Measurements from ENCODE around the gene HHIP.
"Not testable (repeated sequence)": the region's sequence is repeated elsewhere in the genome, so short reads cannot be mapped to it uniquely, and the experiment has no call there.

The HHIP gene

DNA sequence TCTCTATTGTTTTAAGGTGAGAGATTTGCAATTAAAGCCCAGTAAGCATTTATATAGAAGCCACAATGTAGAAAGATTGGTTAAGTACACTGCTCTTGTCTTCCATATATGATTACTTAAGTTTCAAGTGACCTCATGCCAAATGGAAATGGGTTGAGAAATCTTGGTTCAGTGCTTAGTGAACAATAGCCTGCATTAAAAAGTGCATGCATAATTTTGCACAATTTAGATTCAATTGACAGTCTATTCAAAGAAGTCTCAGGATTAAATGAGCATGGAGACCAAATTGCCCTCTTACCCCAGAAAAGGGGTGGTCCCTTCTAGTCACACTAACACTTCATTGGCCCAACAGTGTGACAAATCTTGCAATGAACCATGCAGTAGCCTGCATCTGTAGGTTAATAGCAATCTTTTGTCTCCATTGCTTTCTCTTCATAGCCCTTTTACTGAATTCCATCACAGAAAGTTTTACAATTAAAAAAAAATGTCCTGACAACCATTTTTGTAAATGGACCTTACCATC, 93.6 kb downstream of the HHIP start:
- H3K36me3 Mint-ChIP-seq (ENCODE audit: low read depth), result no peaks in the 10 kb centered on the region
- H3K27ac Mint-ChIP-seq, result no peak overlapping the region
- no peaks in the 10 kb centered on the region for H3K4me1 Mint-ChIP-seq (ENCODE audit: low read depth)
- no peak overlapping the region for H3K4me3 Mint-ChIP-seq
- no peaks in the 10 kb centered on the region for H3K9me3 Mint-ChIP-seq
- no peak for DNase-seq
- no peaks in the 10 kb centered on the region for H3K27me3 Mint-ChIP-seq

GRCh38 chr4:144740316-144740715, 94.4 kb downstream of the HHIP start:
- H3K36me3 Mint-ChIP-seq (ENCODE audit: low read depth), result no peaks in the 10 kb centered on the region
- no peaks in the 10 kb centered on the region for H3K9me3 Mint-ChIP-seq
- no peak overlapping the region for H3K4me3 Mint-ChIP-seq
- H3K27ac Mint-ChIP-seq, result no peak overlapping the region
- DNase-seq, result no peak
- no peaks in the 10 kb centered on the region for H3K27me3 Mint-ChIP-seq
- H3K4me1 Mint-ChIP-seq (ENCODE audit: low read depth), result no peaks in the 10 kb centered on the region

- no peak for DNase-seq
Observed at GRCh38 chr4:144748814-144749555, 103.0 kb downstream of the HHIP start.

DNA sequence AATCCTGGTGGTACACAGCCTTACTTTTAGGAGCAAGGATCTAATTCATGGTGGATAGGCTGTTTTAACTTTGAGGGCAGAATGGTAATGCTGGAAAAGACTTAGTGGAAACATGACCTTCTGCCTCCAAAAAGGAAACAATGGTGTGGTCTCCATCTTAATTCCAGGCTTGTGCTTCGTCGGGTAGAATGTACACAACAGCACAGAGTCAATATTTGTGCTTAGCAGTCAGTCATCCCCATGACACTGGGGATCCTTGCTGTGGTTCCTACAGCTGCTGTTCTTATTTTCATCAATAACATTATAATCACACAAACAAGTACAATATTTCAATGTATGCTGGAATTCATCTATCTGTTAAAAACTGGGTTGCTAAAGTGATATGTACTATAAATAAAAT, 104.4 kb downstream of the HHIP start:
- Mint-ChIP-seq H3K9me3 (no peaks in the 10 kb centered on the region), H3K36me3 (ENCODE audit: low read depth) (no peaks in the 10 kb centered on the region), H3K4me1 (ENCODE audit: low read depth) (no peaks in the 10 kb centered on the region), H3K4me3 (no peak overlapping the region), H3K27ac (no peak overlapping the region), H3K27me3 (no peaks in the 10 kb centered on the region)
- DNase-seq, result no peak

More at GRCh38 chr4:144748814-144749555, 103.0 kb downstream of the HHIP start:
- no peaks in the 10 kb centered on the region for H3K4me1 Mint-ChIP-seq (ENCODE audit: low read depth)
- H3K27me3 Mint-ChIP-seq, result no peaks in the 10 kb centered on the region
- H3K9me3 Mint-ChIP-seq, result no peaks in the 10 kb centered on the region
- no peak overlapping the region for H3K27ac Mint-ChIP-seq
- H3K36me3 Mint-ChIP-seq (ENCODE audit: low read depth), result no peaks in the 10 kb centered on the region
- no peak overlapping the region for H3K4me3 Mint-ChIP-seq

- H3K4me1 Mint-ChIP-seq (ENCODE audit: low read depth), result no peaks in the 10 kb centered on the region
- DNase-seq, result no peak
- H3K27ac Mint-ChIP-seq, result no peak overlapping the region
- no peaks in the 10 kb centered on the region for H3K36me3 Mint-ChIP-seq (ENCODE audit: low read depth)
- H3K9me3 Mint-ChIP-seq, result no peaks in the 10 kb centered on the region
- no peaks in the 10 kb centered on the region for H3K27me3 Mint-ChIP-seq
- no peak overlapping the region for H3K4me3 Mint-ChIP-seq
Observed at GRCh38 chr4:144754562-144755410, 108.8 kb downstream of the HHIP start.

GRCh38 chr4:144757969-144758368, 112.0 kb downstream of the HHIP start:
- no peak overlapping the region for H3K27ac Mint-ChIP-seq
- H3K36me3 Mint-ChIP-seq (ENCODE audit: low read depth), result no peaks in the 10 kb centered on the region
- no peaks in the 10 kb centered on the region for H3K27me3 Mint-ChIP-seq
- no peak overlapping the region for H3K4me3 Mint-ChIP-seq
- no peaks in the 10 kb centered on the region for H3K4me1 Mint-ChIP-seq (ENCODE audit: low read depth)
- H3K9me3 Mint-ChIP-seq, result no peaks in the 10 kb centered on the region
- DNase-seq, result no peak

- not testable (repeated sequence) for DNase-seq; H3K4me1 Mint-ChIP-seq (ENCODE audit: low read depth); H3K4me3 Mint-ChIP-seq; H3K27me3 Mint-ChIP-seq; H3K36me3 Mint-ChIP-seq (ENCODE audit: low read depth); H3K9me3 Mint-ChIP-seq; H3K27ac Mint-ChIP-seq
Observed at GRCh38 chr4:144768809-144769208, 122.9 kb downstream of the HHIP start.

DNA sequence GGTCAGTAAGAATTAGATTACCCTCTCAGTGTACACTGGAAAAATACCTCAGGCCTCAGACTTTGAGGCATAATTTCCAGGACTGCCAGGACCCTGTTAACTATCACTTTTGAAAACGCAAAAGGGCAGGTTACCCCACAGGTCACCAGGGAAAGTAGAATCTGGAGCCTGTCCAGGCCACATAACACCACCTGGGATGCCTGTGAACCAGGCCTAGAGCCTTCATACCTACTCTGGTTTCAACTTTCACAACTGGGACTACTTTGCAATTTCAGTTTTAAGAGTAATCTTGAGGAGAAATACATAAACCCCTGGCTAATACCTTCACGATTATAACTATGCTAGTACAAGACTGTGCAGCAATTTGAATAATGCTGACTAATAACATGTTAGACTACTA, 132.4 kb downstream of the HHIP start:
- DNase-seq, result no peak
- no peaks in the 10 kb centered on the region for H3K27me3 Mint-ChIP-seq

GRCh38 chr4:144782345-144782744, 136.4 kb downstream of the HHIP start:
- no peak for DNase-seq
- H3K27me3 Mint-ChIP-seq, result no peaks in the 10 kb centered on the region
- no peak overlapping the region for H3K4me3 Mint-ChIP-seq
- no peaks in the 10 kb centered on the region for H3K36me3 Mint-ChIP-seq (ENCODE audit: low read depth)
- no peaks in the 10 kb centered on the region for H3K4me1 Mint-ChIP-seq (ENCODE audit: low read depth)
- no peaks in the 10 kb centered on the region for H3K9me3 Mint-ChIP-seq
- no peak overlapping the region for H3K27ac Mint-ChIP-seq

More for the DNA sequence above, 132.4 kb downstream of the HHIP start:
- no peaks in the 10 kb centered on the region for H3K4me1 Mint-ChIP-seq (ENCODE audit: low read depth)
- no peaks in the 10 kb centered on the region for H3K36me3 Mint-ChIP-seq (ENCODE audit: low read depth)
- H3K27ac Mint-ChIP-seq, result no peak overlapping the region
- H3K4me3 Mint-ChIP-seq, result no peak overlapping the region
- no peaks in the 10 kb centered on the region for H3K9me3 Mint-ChIP-seq

DNA sequence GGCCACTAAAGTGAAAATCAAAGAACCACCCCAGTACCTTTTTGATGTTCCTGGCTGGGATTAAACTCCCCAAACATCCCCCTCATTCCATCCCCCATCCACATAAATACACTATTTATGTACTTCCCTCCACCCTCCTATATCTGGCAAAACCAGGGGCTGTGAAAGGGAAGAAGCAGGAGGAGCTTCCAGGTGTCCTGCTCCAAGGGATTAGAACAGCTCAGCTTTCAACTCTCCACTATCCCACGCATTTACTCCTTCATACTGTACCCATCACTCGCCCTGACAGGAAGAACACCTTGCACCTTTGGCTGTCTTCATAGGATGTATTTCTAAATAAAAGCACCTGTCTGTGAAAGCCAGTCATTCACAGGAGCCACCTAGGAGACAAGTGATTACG, 140.0 kb downstream of the HHIP start:
- Mint-ChIP-seq H3K4me1 (ENCODE audit: low read depth) (no peaks in the 10 kb centered on the region), H3K9me3 (no peaks in the 10 kb centered on the region), H3K27me3 (no peaks in the 10 kb centered on the region), H3K27ac (no peak overlapping the region), H3K4me3 (no peak overlapping the region), H3K36me3 (ENCODE audit: low read depth) (no peaks in the 10 kb centered on the region)
- no peak for DNase-seq

GRCh38 chr4:144787365-144788258, 141.7 kb downstream of the HHIP start:
- no peak for DNase-seq
- H3K4me3 Mint-ChIP-seq, result no peak overlapping the region
- H3K27ac Mint-ChIP-seq, result no peak overlapping the region
- no peaks in the 10 kb centered on the region for H3K9me3 Mint-ChIP-seq
- no peaks in the 10 kb centered on the region for H3K4me1 Mint-ChIP-seq (ENCODE audit: low read depth)
- no peaks in the 10 kb centered on the region for H3K27me3 Mint-ChIP-seq
- no peaks in the 10 kb centered on the region for H3K36me3 Mint-ChIP-seq (ENCODE audit: low read depth)

- Mint-ChIP-seq H3K27me3 (no peaks in the 10 kb centered on the region), H3K4me1 (ENCODE audit: low read depth) (no peaks in the 10 kb centered on the region), H3K27ac (no peak overlapping the region), H3K4me3 (no peak overlapping the region), H3K9me3 (no peaks in the 10 kb centered on the region), H3K36me3 (ENCODE audit: low read depth) (no peaks in the 10 kb centered on the region)
- DNase-seq, result no peak
Observed at GRCh38 chr4:144788469-144788868, 142.5 kb downstream of the HHIP start.

DNA sequence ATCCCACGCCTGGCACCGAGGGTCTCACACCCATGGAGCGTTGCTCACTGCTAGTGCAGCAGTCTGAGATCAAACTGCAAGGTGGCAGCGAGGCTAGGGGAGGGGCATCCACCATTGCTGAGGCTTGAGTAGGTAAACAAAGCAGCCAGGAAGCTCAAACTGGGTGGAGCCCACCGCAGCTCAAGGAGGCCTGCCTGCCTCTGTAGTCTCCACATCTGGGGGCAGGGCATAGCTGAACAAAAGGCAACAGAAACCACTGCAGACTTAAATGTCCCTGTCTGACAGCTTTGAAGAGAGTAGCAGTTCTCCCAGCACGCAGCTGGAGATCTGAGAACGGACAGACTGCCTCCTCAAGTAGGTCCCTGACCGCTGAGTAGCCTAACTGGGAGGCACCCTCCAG, 146.0 kb downstream of the HHIP start:
- not testable (repeated sequence) for DNase-seq; H3K4me1 Mint-ChIP-seq (ENCODE audit: low read depth); H3K36me3 Mint-ChIP-seq (ENCODE audit: low read depth); H3K27me3 Mint-ChIP-seq; H3K27ac Mint-ChIP-seq; H3K4me3 Mint-ChIP-seq; H3K9me3 Mint-ChIP-seq
